Measurements from ENCODE around the gene KRT73.

Gene KRT73

DNA sequence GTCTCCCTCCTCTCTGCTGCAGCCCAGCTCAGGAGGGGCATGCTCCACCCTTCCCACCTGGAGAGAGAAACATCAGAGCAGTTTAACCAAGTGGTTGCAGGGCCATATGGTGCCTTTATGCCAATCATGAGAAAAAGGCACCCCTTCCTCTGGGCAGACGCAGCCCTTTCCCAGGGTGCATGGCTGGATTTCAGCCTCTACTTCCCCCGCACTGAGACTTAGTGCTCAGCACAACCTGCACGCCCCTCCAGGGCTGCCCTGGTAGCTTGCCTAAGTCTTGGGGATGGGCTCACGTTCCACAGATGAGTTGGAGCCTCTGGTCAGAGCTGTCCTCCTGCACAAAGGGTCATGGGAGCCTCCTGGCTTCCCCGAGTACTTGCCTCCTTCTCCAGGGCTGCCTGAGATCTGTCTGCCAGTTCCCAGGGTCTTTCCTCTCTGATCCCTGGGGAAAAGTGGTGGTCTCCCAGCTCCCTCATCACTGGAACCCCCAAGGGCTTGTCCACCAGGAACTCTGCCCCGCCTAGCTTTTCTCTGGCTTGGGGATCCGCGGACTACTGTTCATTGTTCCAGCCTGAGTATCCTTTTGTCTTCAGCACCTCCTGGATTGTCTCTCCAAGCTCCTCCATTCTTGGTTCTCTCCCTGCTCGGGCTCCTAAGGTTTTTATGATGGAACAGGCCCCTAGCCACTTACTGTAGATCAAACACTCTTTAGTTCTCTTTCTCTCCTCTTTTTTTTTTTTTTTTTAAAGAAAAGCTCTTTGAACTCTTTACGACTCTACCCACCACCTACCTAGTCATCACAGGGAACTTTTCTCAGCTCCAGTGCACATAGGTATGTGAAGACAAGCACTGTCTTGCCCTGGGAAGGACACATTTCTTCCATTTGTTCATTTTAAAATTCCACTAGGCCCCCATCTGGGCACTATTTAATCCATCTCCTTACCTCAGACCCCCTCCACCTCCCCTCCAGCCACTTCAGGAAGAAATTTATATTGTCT, 38.6 kb downstream of the KRT73 start:
- Histone ChIP-seq H3K4me3 (IDR thresholded peaks at IDR 0.05; ENCODE audit: insufficient read depth, low read depth, low read length) (no peak overlapping the region), H3K4me2 (no peak overlapping the region), H3K36me3 (ENCODE audit: insufficient read depth) (no peaks in the 10 kb centered on the region), H3K27me3 (ENCODE audit: insufficient read depth, low read depth) (peaks cover 54% of the 10 kb centered on the region; the same call in 1 of the 2 replicates), H3K27ac (no peak overlapping the region), H3K79me2 (ENCODE audit: insufficient read depth, low read depth) (no peaks in the 10 kb centered on the region), H3K4me1 (ENCODE audit: low read depth, poor library complexity, severe bottlenecking) (no peaks in the 10 kb centered on the region), H4K20me1 (ENCODE audit: insufficient read depth) (no peaks in the 10 kb centered on the region), H2AFZ (ENCODE audit: low read depth) (no peak overlapping the region), H3K9ac (no peak overlapping the region)
- TF ChIP-seq CTCF (conservative IDR thresholded peaks at IDR 0.05; ENCODE audit: low read depth, low read length), result no peak

GRCh38 chr12:52578469-52578868, 39.9 kb downstream of the KRT73 start:
- H2AFZ ChIP-seq (ENCODE audit: low read depth), result no peak overlapping the region
- H3K27me3 ChIP-seq (ENCODE audit: insufficient read depth, low read depth), result peaks cover 60% of the 10 kb centered on the region; the same call in 1 of the 2 replicates
- no peak overlapping the region for H3K4me3 ChIP-seq (IDR thresholded peaks at IDR 0.05; ENCODE audit: insufficient read depth, low read depth, low read length)
- H3K4me1 ChIP-seq (ENCODE audit: low read depth, poor library complexity, severe bottlenecking), result no peaks in the 10 kb centered on the region
- no peak overlapping the region for H3K27ac ChIP-seq
- TF ChIP-seq CTCF (conservative IDR thresholded peaks at IDR 0.05; ENCODE audit: low read depth, low read length), result no peak
- no peak overlapping the region for H3K9ac ChIP-seq
- no peak overlapping the region for H3K4me2 ChIP-seq
- no peaks in the 10 kb centered on the region for H4K20me1 ChIP-seq (ENCODE audit: insufficient read depth)
- no peaks in the 10 kb centered on the region for H3K36me3 ChIP-seq (ENCODE audit: insufficient read depth)
- H3K79me2 ChIP-seq (ENCODE audit: insufficient read depth, low read depth), result no peaks in the 10 kb centered on the region

- H3K79me2 ChIP-seq (ENCODE audit: insufficient read depth, low read depth), result no peaks in the 10 kb centered on the region
- no peak overlapping the region for H3K4me3 ChIP-seq (IDR thresholded peaks at IDR 0.05; ENCODE audit: insufficient read depth, low read depth, low read length)
- H4K20me1 ChIP-seq (ENCODE audit: insufficient read depth), result no peaks in the 10 kb centered on the region
- H3K36me3 ChIP-seq (ENCODE audit: insufficient read depth), result no peaks in the 10 kb centered on the region
- no peak overlapping the region for H3K4me2 ChIP-seq
- no peak overlapping the region for H2AFZ ChIP-seq (ENCODE audit: low read depth)
- H3K9ac ChIP-seq, result no peak overlapping the region
- no peak for TF ChIP-seq CTCF (conservative IDR thresholded peaks at IDR 0.05; ENCODE audit: low read depth, low read length)
- no peaks in the 10 kb centered on the region for H3K4me1 ChIP-seq (ENCODE audit: low read depth, poor library complexity, severe bottlenecking)
- peaks cover 61% of the 10 kb centered on the region; the same call in 1 of the 2 replicates for H3K27me3 ChIP-seq (ENCODE audit: insufficient read depth, low read depth)
- no peak overlapping the region for H3K27ac ChIP-seq
Measured at GRCh38 chr12:52577316-52577715, 41.0 kb downstream of the KRT73 start.

GRCh38 chr12:52575948-52576347, 42.4 kb downstream of the KRT73 start:
- peaks cover 62% of the 10 kb centered on the region for H3K27me3 ChIP-seq (ENCODE audit: insufficient read depth, low read depth)

More at GRCh38 chr12:52575948-52576347, 42.4 kb downstream of the KRT73 start:
- no peaks in the 10 kb centered on the region for H3K36me3 ChIP-seq (ENCODE audit: insufficient read depth)
- no peak overlapping the region for H3K4me3 ChIP-seq (IDR thresholded peaks at IDR 0.05; ENCODE audit: insufficient read depth, low read depth, low read length)
- no peak overlapping the region for H3K27ac ChIP-seq
- H3K9ac ChIP-seq, result no peak overlapping the region
- H2AFZ ChIP-seq (ENCODE audit: low read depth), result no peak overlapping the region
- H4K20me1 ChIP-seq (ENCODE audit: insufficient read depth), result no peaks in the 10 kb centered on the region
- TF ChIP-seq CTCF (conservative IDR thresholded peaks at IDR 0.05; ENCODE audit: low read depth, low read length), result no peak
- no peak overlapping the region for H3K4me2 ChIP-seq
- H3K4me1 ChIP-seq (ENCODE audit: low read depth, poor library complexity, severe bottlenecking), result no peaks in the 10 kb centered on the region
- no peaks in the 10 kb centered on the region for H3K79me2 ChIP-seq (ENCODE audit: insufficient read depth, low read depth)

All from KMS-11 (cell line).